Measurements from ENCODE around the gene CFAP206.

Gene CFAP206

DNA sequence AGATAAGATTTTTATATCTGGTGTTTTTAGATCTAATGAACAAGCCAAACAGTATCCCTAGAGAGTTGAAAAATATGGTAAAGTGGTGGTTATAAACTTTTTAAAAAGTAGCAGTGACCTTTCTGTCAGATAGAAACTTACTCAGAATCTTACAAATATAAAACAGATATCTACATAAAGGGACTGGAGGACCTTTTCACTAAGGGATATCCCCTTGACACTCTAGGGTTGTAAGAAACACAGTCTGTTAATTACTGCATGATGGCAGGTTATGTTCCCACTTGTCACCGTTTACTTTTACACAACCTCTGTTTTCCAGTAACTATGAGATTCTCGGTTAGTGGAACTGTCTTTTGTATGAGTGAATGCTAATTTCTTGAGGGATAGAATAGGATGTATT is 11.5 kb downstream of the CFAP206 start:
- Histone ChIP-seq H3K27me3 (ENCODE audit: control insufficient read depth, insufficient read depth, low read length, poor library complexity, severe bottlenecking) (no peaks in the 10 kb centered on the region), H3K9me3 (ENCODE audit: control insufficient read depth, low read length) (no peaks in the 10 kb centered on the region), H3K27ac (ENCODE audit: insufficient read depth, low read depth, low read length, poor library complexity, severe bottlenecking) (no peak overlapping the region), H3K4me1 (ENCODE audit: control insufficient read depth, insufficient read depth, low read length) (no peaks in the 10 kb centered on the region), H3K36me3 (ENCODE audit: control insufficient read depth, insufficient read depth, low read length) (no peaks in the 10 kb centered on the region), H3K4me3 (ENCODE audit: insufficient read depth, low read depth, low read length) (no peak overlapping the region)
- WGBS, 2 experiments, result 85 to 88% methylated on average over 2 of the region's 2 CpGs

DNA sequence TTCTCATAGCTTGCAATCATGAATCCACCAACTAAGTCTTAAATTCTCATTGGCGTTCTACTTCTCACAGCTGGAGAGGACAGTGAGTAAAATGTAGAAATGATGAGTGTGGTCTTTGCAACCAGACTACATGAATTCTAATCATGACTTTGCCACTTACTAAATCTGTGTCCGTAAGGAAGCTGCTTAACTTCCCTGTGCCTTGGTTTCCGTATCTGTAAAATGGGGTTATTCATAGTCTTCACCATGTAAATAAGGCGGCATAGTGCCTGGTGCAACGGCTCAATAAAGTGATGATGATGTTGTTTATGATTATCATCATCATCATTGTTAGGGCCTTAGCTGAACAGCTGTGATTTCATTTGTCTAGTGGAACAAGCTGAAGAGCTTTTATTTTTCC is 12.6 kb downstream of the CFAP206 start:
- Histone ChIP-seq H3K36me3 (ENCODE audit: control insufficient read depth, insufficient read depth, low read length) (no peaks in the 10 kb centered on the region), H3K4me3 (ENCODE audit: insufficient read depth, low read depth, low read length) (no peak overlapping the region), H3K4me1 (ENCODE audit: control insufficient read depth, insufficient read depth, low read length) (no peaks in the 10 kb centered on the region), H3K27ac (ENCODE audit: insufficient read depth, low read depth, low read length, poor library complexity, severe bottlenecking) (no peak overlapping the region), H3K9me3 (ENCODE audit: control insufficient read depth, low read length) (no peaks in the 10 kb centered on the region), H3K27me3 (ENCODE audit: control insufficient read depth, insufficient read depth, low read length, poor library complexity, severe bottlenecking) (no peaks in the 10 kb centered on the region)
- WGBS, 2 experiments, result 93 to 95% methylated on average over 4 to 5 of the region's 5 CpGs

DNA sequence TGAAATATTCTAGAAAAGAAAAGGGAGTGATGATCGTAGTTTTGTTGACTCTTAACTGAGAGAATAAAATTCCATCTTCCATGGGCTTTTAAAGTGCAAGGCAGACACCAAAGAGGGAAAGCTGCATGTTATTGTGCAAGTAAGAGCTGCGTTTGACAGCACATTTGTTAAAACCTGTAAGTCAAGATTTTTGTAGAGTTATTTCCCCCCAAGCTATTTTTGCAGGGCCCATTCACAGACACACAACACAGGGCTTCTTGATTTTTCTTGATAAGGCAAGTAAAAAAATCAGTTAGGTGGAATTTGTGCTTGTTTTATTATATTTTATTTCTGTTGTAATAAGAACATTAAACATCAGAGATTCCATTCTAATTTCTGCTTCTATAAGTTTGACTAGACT is 13.8 kb downstream of the CFAP206 start:
- H3K9me3 ChIP-seq (ENCODE audit: control insufficient read depth, low read length), result no peaks in the 10 kb centered on the region
- H3K36me3 ChIP-seq (ENCODE audit: control insufficient read depth, insufficient read depth, low read length), result no peaks in the 10 kb centered on the region
- no peak overlapping the region for H3K27ac ChIP-seq (ENCODE audit: insufficient read depth, low read depth, low read length, poor library complexity, severe bottlenecking)
- H3K4me3 ChIP-seq (ENCODE audit: insufficient read depth, low read depth, low read length), result no peak overlapping the region
- 91 to 95% methylated on average over 2 of the region's 2 CpGs for WGBS, 2 experiments
- no peaks in the 10 kb centered on the region for H3K27me3 ChIP-seq (ENCODE audit: control insufficient read depth, insufficient read depth, low read length, poor library complexity, severe bottlenecking)
- no peaks in the 10 kb centered on the region for H3K4me1 ChIP-seq (ENCODE audit: control insufficient read depth, insufficient read depth, low read length)

DNA sequence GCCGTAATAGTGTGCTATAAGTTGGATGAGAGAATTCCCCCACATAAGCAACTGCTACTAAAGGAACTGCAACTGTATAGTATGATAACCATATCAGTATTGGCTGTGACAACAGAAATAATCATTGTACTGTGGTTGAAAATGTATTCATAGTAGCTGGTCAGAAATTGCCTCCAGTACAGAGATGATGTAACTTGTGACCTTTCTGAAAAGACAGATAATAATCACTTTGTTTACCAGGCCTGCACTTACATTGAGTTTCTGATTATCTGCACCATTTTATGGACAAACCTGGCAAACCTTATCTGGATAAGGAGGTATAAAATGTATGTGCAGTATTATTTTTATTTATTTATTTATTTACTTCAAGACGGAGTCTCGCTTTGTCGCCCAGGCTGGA is 19.0 kb downstream of the CFAP206 start:
- H3K4me1 ChIP-seq (ENCODE audit: control insufficient read depth, insufficient read depth, low read length), result no peaks in the 10 kb centered on the region
- H3K27ac ChIP-seq (ENCODE audit: insufficient read depth, low read depth, low read length, poor library complexity, severe bottlenecking), result no peak overlapping the region
- 98 to 100% methylated on average over 3 of the region's 4 CpGs for WGBS, 2 experiments
- H3K36me3 ChIP-seq (ENCODE audit: control insufficient read depth, insufficient read depth, low read length), result no peaks in the 10 kb centered on the region
- no peaks in the 10 kb centered on the region for H3K9me3 ChIP-seq (ENCODE audit: control insufficient read depth, low read length)
- no peak overlapping the region for H3K4me3 ChIP-seq (ENCODE audit: insufficient read depth, low read depth, low read length)
- no peaks in the 10 kb centered on the region for H3K27me3 ChIP-seq (ENCODE audit: control insufficient read depth, insufficient read depth, low read length, poor library complexity, severe bottlenecking)

DNA sequence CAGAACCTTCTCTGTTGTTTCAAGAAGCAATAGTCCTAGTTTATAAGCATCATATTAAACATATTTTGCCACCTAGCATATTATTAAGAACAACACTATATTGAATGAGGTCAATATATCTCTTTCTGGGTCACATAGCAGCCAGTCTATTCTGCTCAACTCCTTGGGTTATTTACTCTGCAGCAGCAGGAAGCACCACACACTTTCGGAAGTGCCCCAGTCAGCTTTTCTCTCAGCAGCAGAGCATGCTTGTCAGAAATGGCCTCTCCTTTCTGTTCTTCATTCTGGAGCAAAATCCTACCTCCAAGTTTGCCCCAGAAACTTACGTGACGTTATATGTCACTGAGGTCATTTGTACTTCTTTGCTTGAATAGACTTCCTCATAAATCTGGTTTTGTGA is 22.7 kb downstream of the CFAP206 start:
- no peaks in the 10 kb centered on the region for H3K27me3 ChIP-seq (ENCODE audit: control insufficient read depth, insufficient read depth, low read length, poor library complexity, severe bottlenecking)
- no peaks in the 10 kb centered on the region for H3K4me1 ChIP-seq (ENCODE audit: control insufficient read depth, insufficient read depth, low read length)
- H3K9me3 ChIP-seq (ENCODE audit: control insufficient read depth, low read length), result no peaks in the 10 kb centered on the region
- H3K4me3 ChIP-seq (ENCODE audit: insufficient read depth, low read depth, low read length), result no peak overlapping the region
- 75 to 84% methylated on average over 3 of the region's 3 CpGs for WGBS, 2 experiments
- H3K27ac ChIP-seq (ENCODE audit: insufficient read depth, low read depth, low read length, poor library complexity, severe bottlenecking), result no peak overlapping the region
- no peaks in the 10 kb centered on the region for H3K36me3 ChIP-seq (ENCODE audit: control insufficient read depth, insufficient read depth, low read length)

DNA sequence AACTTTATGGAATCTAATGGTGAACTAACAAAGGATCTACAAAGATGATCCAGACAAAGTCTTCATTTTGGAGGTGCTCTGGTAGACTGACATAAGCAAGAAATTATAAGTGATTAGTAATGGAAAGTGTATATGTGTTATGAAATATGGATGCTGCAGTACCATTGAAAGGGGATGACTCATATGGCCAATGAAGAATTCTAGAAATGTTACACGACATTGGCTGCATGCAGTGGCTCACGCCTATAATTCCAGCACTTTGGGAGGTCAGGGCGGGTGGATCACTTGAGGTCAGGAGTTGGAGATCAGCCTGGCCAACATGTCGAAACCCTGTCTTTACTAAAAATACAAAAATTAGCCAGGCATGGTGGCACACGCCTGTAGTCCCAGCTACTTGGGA is 23.5 kb downstream of the CFAP206 start:
- Histone ChIP-seq H3K27ac (ENCODE audit: insufficient read depth, low read depth, low read length, poor library complexity, severe bottlenecking) (no peak overlapping the region), H3K4me1 (ENCODE audit: control insufficient read depth, insufficient read depth, low read length) (no peaks in the 10 kb centered on the region), H3K36me3 (ENCODE audit: control insufficient read depth, insufficient read depth, low read length) (no peaks in the 10 kb centered on the region), H3K4me3 (ENCODE audit: insufficient read depth, low read depth, low read length) (no peak overlapping the region), H3K9me3 (ENCODE audit: control insufficient read depth, low read length) (no peaks in the 10 kb centered on the region), H3K27me3 (ENCODE audit: control insufficient read depth, insufficient read depth, low read length, poor library complexity, severe bottlenecking) (no peaks in the 10 kb centered on the region)
- 84 to 90% methylated on average over 5 of the region's 5 CpGs for WGBS, 2 experiments

DNA sequence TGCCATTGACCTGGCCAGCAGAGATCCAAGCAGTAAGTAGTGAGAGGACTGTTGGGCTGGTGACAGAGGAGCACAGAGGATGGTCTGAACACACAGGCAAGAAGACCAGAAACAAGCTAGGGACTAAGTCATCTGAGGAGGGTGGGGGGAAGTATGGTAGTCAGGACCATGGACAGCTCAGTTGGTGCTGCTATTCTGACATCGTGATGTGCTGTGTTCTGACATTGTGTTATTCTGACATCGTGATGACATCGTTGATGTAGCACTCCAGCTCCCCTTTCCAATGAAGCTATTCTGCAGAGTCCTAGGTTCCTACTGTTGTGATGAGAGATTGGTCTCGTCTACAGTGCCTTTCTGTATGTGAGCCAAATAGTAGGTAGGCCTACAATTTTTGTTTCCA is 28.7 kb downstream of the CFAP206 start:
- Histone ChIP-seq H3K27ac (ENCODE audit: insufficient read depth, low read depth, low read length, poor library complexity, severe bottlenecking) (no peak overlapping the region), H3K36me3 (ENCODE audit: control insufficient read depth, insufficient read depth, low read length) (no peaks in the 10 kb centered on the region), H3K27me3 (ENCODE audit: control insufficient read depth, insufficient read depth, low read length, poor library complexity, severe bottlenecking) (no peaks in the 10 kb centered on the region), H3K4me3 (ENCODE audit: insufficient read depth, low read depth, low read length) (no peak overlapping the region), H3K9me3 (ENCODE audit: control insufficient read depth, low read length) (no peaks in the 10 kb centered on the region), H3K4me1 (ENCODE audit: control insufficient read depth, insufficient read depth, low read length) (no peaks in the 10 kb centered on the region)
- WGBS, 2 experiments, result 21 to 35% methylated on average over 4 of the region's 4 CpGs

DNA sequence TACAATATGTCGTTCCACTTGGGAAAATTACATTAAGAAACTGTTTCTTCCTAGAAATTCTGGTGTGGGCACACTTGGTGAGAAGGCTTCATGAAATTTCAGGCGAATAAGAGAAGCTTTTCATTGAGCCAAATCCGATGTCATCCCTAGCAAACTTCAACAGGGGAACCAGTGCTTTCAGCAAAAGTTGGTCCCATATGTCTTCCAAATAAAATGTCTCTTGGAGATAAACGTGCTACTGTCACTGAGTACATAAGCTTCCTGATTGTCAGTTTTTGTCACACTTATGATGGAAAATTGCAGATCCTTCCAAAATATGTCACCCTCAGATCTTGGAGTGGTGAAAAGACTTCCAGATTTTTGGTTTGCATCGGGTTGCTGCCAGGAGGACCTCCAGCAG is 33.9 kb downstream of the CFAP206 start:
- Histone ChIP-seq H3K9me3 (ENCODE audit: control insufficient read depth, low read length) (no peaks in the 10 kb centered on the region), H3K27me3 (ENCODE audit: control insufficient read depth, insufficient read depth, low read length, poor library complexity, severe bottlenecking) (no peaks in the 10 kb centered on the region), H3K36me3 (ENCODE audit: control insufficient read depth, insufficient read depth, low read length) (no peaks in the 10 kb centered on the region), H3K4me3 (ENCODE audit: insufficient read depth, low read depth, low read length) (no peak overlapping the region), H3K27ac (ENCODE audit: insufficient read depth, low read depth, low read length, poor library complexity, severe bottlenecking) (no peak overlapping the region), H3K4me1 (ENCODE audit: control insufficient read depth, insufficient read depth, low read length) (no peaks in the 10 kb centered on the region)
- WGBS, 2 experiments, result 92 to 94% methylated on average over 5 of the region's 5 CpGs

DNA sequence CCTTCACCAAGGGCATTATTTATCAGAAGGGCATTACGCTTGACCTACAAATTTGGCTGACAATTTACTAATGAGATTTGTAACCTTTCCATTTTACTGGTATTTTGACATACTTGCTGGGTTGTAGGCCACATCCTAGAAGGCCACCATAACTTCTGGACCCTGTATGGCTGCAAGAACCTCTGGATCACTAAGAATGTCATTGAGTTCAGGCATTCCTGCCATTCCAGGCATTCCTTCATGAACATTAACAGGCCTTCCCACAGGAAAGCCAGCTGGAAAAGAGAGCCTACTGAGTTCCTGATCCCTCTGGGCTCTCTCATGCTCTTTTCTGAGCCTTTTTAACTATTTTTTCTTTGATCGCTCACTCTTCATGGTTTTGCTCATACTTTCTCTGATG is 36.6 kb downstream of the CFAP206 start:
- WGBS, 2 experiments, result 89 to 92% methylated on average over 2 of the region's 2 CpGs
- Histone ChIP-seq H3K27ac (ENCODE audit: insufficient read depth, low read depth, low read length, poor library complexity, severe bottlenecking) (peak overlapping the region; percentile 45), H3K4me3 (ENCODE audit: insufficient read depth, low read depth, low read length) (no peak overlapping the region)

DNA sequence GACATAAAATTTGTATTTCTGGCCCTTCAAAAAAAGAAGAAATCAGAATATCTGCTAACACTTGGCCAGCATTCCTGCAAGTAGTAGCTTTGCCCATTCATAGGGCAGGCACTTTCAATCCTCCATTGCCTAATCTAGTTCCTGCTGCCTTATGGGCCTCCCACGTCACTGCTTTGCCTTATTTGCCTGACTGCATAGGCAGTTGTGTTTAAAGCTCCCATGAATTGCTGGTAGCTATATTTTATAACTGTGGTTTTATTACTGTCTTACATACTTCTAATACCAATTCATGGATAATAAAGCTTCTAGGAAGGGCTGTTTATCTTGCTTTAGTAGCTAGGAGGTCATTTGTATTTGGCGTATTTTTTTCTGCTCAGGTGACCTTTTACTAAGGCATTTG is 57.3 kb downstream of the CFAP206 start:
- H3K4me1 ChIP-seq (ENCODE audit: control insufficient read depth, insufficient read depth, low read length), result no peaks in the 10 kb centered on the region
- H3K9me3 ChIP-seq (ENCODE audit: control insufficient read depth, low read length), result no peaks in the 10 kb centered on the region
- H3K27ac ChIP-seq (ENCODE audit: insufficient read depth, low read depth, low read length, poor library complexity, severe bottlenecking), result no peak overlapping the region
- no peak overlapping the region for H3K4me3 ChIP-seq (ENCODE audit: insufficient read depth, low read depth, low read length)
- no peaks in the 10 kb centered on the region for H3K27me3 ChIP-seq (ENCODE audit: control insufficient read depth, insufficient read depth, low read length, poor library complexity, severe bottlenecking)
- 85 to 93% methylated on average over 2 of the region's 2 CpGs for WGBS, 2 experiments
- no peaks in the 10 kb centered on the region for H3K36me3 ChIP-seq (ENCODE audit: control insufficient read depth, insufficient read depth, low read length)

More for the DNA sequence above, 36.6 kb downstream of the CFAP206 start:
- no peaks in the 10 kb centered on the region for H3K36me3 ChIP-seq (ENCODE audit: control insufficient read depth, insufficient read depth, low read length)
- H3K9me3 ChIP-seq (ENCODE audit: control insufficient read depth, low read length), result no peaks in the 10 kb centered on the region
- H3K27me3 ChIP-seq (ENCODE audit: control insufficient read depth, insufficient read depth, low read length, poor library complexity, severe bottlenecking), result no peaks in the 10 kb centered on the region
- H3K4me1 ChIP-seq (ENCODE audit: control insufficient read depth, insufficient read depth, low read length), result no peaks in the 10 kb centered on the region
